OCI-LY7 (cell line): Measurements from ENCODE around the gene SLC35G2. TPM values are rescaled to one million over a fixed set of nuclear protein-coding genes. Genes with fewer than 3 reads are reported as not detected.
"Not testable (repeated sequence)": the region's sequence is repeated elsewhere in the genome, so short reads cannot be mapped to it uniquely, and the experiment has no call there.

Experiments
- BruUV-seq: library from RNA; stranded (reverse); fragments of 400-500 nt; replicated peaks from 2 replicates; lab custom pipeline; 2021; lab: Mats Ljungman, UMichigan
- CTCF ChIA-PET: fragments of 300-600 bp; sonication (Branson Sonifier 250); formaldehyde crosslinking; loops from one replicate; lab custom pipeline; 2022; ENCODE audit warnings: antibody characterized with exemption; ENCODE audit not compliant: unreplicated experiment; lab: Charles Lee
- POLR2A ChIA-PET: fragments of 300-600 bp; sonication (Branson Sonifier 250); formaldehyde crosslinking; loops from one replicate; lab custom pipeline; 2022; ENCODE audit warnings: antibody characterized with exemption; lab: Charles Lee
- DNase-seq: peaks from one replicate; pipeline ENCODE4 v3.0.0-alpha.2; 2015; ENCODE audit warnings: low spot score
- H2AFZ ChIP-seq: fragments of 200-600 bp; sonication (generic), shearing (Covaris generic); 2 replicates; pipeline ENCODE4 v1.6.1; 2014; ENCODE audit warnings: mild to moderate bottlenecking, antibody characterized with exemption, low read length, moderate library complexity
- H3K27ac ChIP-seq: fragments of 200-600 bp; sonication (generic); 2 replicates; pipeline ENCODE4 v1.5.1; 2014; ENCODE audit warnings: mixed run types, low read depth, mild to moderate bottlenecking, moderate library complexity, low read length, inconsistent platforms; ENCODE audit not compliant: poor library complexity, severe bottlenecking
- H3K36me3 ChIP-seq: fragments of 200-600 bp; sonication (generic); 2 replicates; pipeline ENCODE4 v1.6.1; 2014; ENCODE audit warnings: mild to moderate bottlenecking, antibody characterized with exemption, low read length, moderate library complexity, mixed read lengths; ENCODE audit not compliant: insufficient read depth
- H3K4me1 ChIP-seq: fragments of 200-600 bp; sonication (generic); 2 replicates; pipeline ENCODE4 v1.5.1; 2014; ENCODE audit warnings: mild to moderate bottlenecking, low read length; ENCODE audit not compliant: insufficient read depth, poor library complexity, severe bottlenecking
- H3K4me2 ChIP-seq: fragments of 200-600 bp; sonication (generic); 2 replicates; pipeline ENCODE4 v1.6.1; 2014; ENCODE audit warnings: mild to moderate bottlenecking, low read length
- H3K4me3 ChIP-seq: fragments of 200-600 bp; sonication (generic); 2 replicates; pipeline ENCODE4 v1.5.1; 2014; ENCODE audit warnings: mild to moderate bottlenecking, low read depth, low read length; ENCODE audit not compliant: poor library complexity, severe bottlenecking
- H3K79me2 ChIP-seq: fragments of 200-600 bp; sonication (generic); 2 replicates; pipeline ENCODE4 v1.6.1; 2016; ENCODE audit warnings: low read depth, mild to moderate bottlenecking, low read length, moderate library complexity, mixed read lengths; ENCODE audit not compliant: insufficient read depth
- H3K9me2 ChIP-seq: fragments of 200-600 bp; sonication (generic); 2 replicates; pipeline ENCODE4 v1.6.1; 2016; ENCODE audit warnings: mild to moderate bottlenecking, low read length, mixed read lengths; ENCODE audit not compliant: insufficient read depth
- H3K9me3 ChIP-seq: fragments of 200-600 bp; sonication (generic); 2 replicates; pipeline ENCODE4 v1.6.1; 2014; ENCODE audit warnings: mild to moderate bottlenecking, mixed run types, low read length, mixed read lengths
- H4K20me1 ChIP-seq: fragments of 200-600 bp; sonication (generic); 2 replicates; pipeline ENCODE4 v1.6.1; 2014; ENCODE audit warnings: mild to moderate bottlenecking, antibody characterized with exemption, low read length, moderate library complexity, mixed read lengths; ENCODE audit not compliant: insufficient read depth
- EZH2phosphoT487 ChIP-seq: fragments of 200-600 bp; sonication (generic); IDR thresholded peaks from 2 replicates; pipeline ENCODE4 v1.6.1; 2018; ENCODE audit warnings: low read depth, borderline replicate concordance, mild to moderate bottlenecking, mixed run types, antibody characterized with exemption, low read length, moderate library complexity, mixed read lengths
- intact Hi-C: fragments of 100-400 bp; cut with micrococcal nuclease; formaldehyde crosslinking; loops from one replicate; pipeline ENCODE4 v1.10.0; 2022; ENCODE audit not compliant: unreplicated experiment
- total RNA-seq, 2 experiments: library from RNA; depleted of rRNA in 1 of 2; stranded (reverse); fragments of >200 nt in 1 of 2; shearing (Covaris generic) in 1 of 2; gene quantifications; 2 replicates each; pipeline ENCODE4 v1.2.3, GENCODE V29; 2014 to 2022
- TF ChIP-seq, protein P1 (sequence below): fragments of 200-600 bp; sonication (generic); conservative IDR thresholded peaks from 2 replicates; pipeline ENCODE4 v1.5.1; 2014; ENCODE audit warnings: mild to moderate bottlenecking, antibody characterized with exemption, low read length, moderate library complexity, mixed read lengths

Gene SLC35G2
- total RNA-seq, 2 experiments from 2014 or later, result 0.40 TPM; not detected in 1

DNA sequence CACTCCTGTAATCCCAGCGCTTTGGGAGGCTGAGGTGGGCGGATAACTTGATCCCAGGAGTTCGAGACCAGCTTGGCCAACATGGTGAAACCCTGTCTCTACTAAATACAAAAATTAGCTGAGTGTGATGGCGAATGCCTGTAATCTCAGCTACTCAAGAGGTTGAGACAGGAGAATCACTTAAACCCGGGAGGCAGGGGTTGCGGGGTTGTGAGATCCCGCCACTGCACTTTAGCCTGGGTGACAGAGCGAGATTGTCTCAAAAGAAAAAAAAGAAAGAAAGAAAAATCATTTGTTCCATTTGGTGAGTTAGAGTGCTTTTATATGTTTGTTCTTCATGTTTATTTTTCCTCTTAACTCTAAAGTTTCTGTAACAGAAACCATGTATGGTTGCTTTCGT lies 50.4 kb downstream of the SLC35G2 start:
- CTCF ChIA-PET, result no interaction called here
- no peaks in the 10 kb centered on the region for H3K9me2 ChIP-seq
- H3K36me3 ChIP-seq, result peaks cover 75% of the 10 kb centered on the region

DNA sequence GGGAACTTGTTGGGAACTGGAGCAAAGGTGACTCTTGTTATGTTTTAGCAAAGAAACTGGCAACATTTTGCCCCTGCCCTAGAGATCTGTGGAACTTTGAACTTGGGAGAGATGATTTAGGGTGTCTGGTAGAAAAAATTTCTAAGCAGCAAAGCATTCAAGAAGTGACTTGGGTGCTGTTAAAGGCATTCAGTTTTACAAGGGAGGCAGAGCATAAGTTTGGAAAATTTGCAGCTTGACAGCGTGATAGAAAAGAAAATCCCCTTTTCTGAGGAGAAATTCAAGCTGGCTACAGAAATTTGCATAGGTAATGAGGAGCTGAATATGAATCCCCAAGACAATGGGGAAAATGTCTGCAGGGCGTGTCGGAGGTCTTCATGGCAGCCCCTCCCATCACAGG lies 53.3 kb downstream of the SLC35G2 start:
- CTCF ChIA-PET, BruUV-seq: not testable (repeated sequence)

More for the DNA sequence above, 50.4 kb downstream of the SLC35G2 start:
- Histone ChIP-seq H3K4me1 (peaks cover 24% of the 10 kb centered on the region), H3K4me2 (no peak overlapping the region), H3K79me2 (peaks cover 100% of the 10 kb centered on the region), H3K4me3 (no peak overlapping the region), H3K9me3 (peaks cover 13% of the 10 kb centered on the region; the same call in 1 of the 2 replicates), H4K20me1 (0 out of 2 replicates have a peak, but pooled peaks cover 3% of the 10 kb centered on the region), H3K27ac (no peak overlapping the region), H2AFZ (no peak overlapping the region)
- TF ChIP-seq, protein P1, sequence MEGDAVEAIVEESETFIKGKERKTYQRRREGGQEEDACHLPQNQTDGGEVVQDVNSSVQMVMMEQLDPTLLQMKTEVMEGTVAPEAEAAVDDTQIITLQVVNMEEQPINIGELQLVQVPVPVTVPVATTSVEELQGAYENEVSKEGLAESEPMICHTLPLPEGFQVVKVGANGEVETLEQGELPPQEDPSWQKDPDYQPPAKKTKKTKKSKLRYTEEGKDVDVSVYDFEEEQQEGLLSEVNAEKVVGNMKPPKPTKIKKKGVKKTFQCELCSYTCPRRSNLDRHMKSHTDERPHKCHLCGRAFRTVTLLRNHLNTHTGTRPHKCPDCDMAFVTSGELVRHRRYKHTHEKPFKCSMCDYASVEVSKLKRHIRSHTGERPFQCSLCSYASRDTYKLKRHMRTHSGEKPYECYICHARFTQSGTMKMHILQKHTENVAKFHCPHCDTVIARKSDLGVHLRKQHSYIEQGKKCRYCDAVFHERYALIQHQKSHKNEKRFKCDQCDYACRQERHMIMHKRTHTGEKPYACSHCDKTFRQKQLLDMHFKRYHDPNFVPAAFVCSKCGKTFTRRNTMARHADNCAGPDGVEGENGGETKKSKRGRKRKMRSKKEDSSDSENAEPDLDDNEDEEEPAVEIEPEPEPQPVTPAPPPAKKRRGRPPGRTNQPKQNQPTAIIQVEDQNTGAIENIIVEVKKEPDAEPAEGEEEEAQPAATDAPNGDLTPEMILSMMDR, result no peak
- TF ChIP-seq EZH2phosphoT487, result no peak
- no TSS peak for BruUV-seq
- intact Hi-C loops, result loop anchor here (10.0 kb wide), 1 partner anchor 794 kb away; no protein-coding TSS in a partner anchor
- DNase-seq, result no peak
- POLR2A ChIA-PET, result no interaction called here

DNA sequence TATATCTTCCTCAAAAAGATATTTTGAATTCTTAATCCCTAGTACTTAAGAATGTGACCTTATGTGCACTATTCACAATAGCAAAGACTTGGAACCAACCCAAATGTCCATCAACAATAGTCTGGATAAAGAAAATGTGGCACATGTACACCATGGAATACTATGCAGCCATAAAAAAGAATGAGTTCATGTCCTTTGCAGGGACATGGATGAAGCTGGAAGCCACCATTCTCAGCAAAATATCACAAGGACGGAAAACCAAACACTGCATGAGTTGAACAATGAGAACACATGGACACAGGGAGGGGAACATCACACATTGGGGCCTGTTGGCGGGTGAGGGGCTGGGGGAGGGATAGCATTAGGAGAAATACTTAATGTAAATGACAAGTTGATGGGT lies 60.6 kb downstream of the SLC35G2 start:
- BruUV-seq, H3K27ac ChIP-seq, intact Hi-C loops, H3K9me2 ChIP-seq, H3K4me3 ChIP-seq, DNase-seq, POLR2A ChIA-PET, H4K20me1 ChIP-seq, H2AFZ ChIP-seq, H3K4me2 ChIP-seq, CTCF ChIA-PET: not testable (repeated sequence)
- H3K9me3 ChIP-seq, result peaks cover 29% of the 10 kb centered on the region; the same call in 1 of the 2 replicates
- H3K79me2 ChIP-seq, result peaks cover 85% of the 10 kb centered on the region
- H3K36me3 ChIP-seq, result peaks cover 47% of the 10 kb centered on the region
- peaks cover 48% of the 10 kb centered on the region for H3K4me1 ChIP-seq

More for the DNA sequence above, 53.3 kb downstream of the SLC35G2 start:
- DNase-seq, H3K4me3 ChIP-seq, H4K20me1 ChIP-seq, intact Hi-C loops, H3K27ac ChIP-seq, H3K9me2 ChIP-seq, H2AFZ ChIP-seq, H3K4me2 ChIP-seq: not testable (repeated sequence)
- Histone ChIP-seq H3K36me3 (peaks cover 86% of the 10 kb centered on the region), H3K79me2 (peaks cover 89% of the 10 kb centered on the region), H3K4me1 (peaks cover 13% of the 10 kb centered on the region), H3K9me3 (peaks cover 26% of the 10 kb centered on the region; the same call in 1 of the 2 replicates)
- POLR2A ChIA-PET, result interaction anchor here (1.2 kb wide), 1 partner anchor 10 kb away, joined by 3 read pairs; no protein-coding TSS in a partner anchor
